HG03139 (cell line): ENCODE data around the gene CRAMP1.
A peak's percentile ranks its signal among the peaks of the same experiment; 100 is the strongest.
"Not testable (repeated sequence)": the region's sequence is repeated elsewhere in the genome, so short reads cannot be mapped to it uniquely, and the experiment has no call there.

Experiments
- ATAC-seq: cut with Tn5 transposase; IDR thresholded peaks from one replicate; pipeline ENCODE4 v1.9.1; 2021; ENCODE audit not compliant: unreplicated experiment

Gene CRAMP1

DNA sequence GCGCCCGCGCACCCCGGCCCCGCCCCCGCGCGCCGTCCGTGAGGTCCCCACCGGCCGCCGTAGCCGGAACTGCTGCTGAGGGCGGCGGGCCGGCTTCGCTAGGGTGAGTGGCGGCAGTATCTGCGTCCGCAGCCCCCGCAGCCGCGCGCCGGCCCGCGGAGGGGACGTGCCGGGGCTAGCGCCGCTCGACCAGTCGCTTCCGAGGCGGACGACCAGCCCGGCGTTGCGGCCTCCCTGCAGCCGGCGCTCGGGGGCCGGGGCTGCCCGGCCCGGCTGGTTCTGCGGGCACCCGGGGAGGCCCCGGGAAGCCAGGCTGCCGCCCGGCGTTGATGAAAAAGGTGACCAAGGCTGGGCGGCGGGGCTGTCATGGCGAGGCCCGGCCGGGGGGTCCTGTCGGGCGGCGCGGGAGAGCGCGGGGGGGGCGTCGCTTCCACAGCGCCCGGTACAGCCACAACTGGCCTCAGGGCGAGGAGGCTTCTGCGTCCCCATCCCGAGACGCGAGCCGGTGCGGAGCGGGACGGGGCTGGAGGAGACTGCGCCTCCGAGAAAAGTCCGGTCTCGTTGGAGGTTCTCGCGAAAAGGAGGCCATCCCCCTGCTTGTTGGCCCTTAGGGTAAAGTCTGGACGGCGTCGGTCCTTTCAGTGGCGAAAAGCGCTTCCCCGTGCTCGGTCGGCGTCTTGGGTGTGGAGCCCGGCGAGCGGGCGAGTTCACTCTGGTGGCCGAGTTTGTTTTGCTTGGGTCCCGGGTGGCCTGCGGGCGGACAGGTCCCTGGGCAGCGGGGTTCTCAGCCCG is at the start of gene CRAMP1:
Gene CRAMP1, plus strand, starts transcription at position 41 of the 792 bp plus-strand sequence. CDS start 2,280 bp downstream, outside the sequence.
- ATAC-seq, result peak; percentile 3

DNA sequence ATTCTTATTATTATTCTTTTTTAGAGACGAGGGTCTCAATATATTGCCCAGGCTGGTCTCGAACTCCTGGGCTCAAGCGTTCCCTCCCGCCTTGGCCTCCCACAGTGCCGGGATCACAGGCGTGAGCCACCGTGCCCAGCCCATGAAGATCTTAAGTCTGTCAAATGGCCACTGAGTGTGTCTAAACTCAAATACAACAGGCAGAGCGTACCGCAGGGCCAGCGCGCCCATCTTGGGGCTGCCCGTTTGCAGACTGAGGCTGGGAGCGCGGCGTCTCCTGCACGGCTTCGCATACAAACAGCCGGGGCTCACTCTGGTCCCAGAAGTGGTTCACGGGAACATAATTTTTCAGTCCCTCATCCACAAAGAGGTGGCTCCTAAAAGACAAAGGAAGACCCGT is 48.4 kb upstream of the CRAMP1 start:
- ATAC-seq, result no peak

DNA sequence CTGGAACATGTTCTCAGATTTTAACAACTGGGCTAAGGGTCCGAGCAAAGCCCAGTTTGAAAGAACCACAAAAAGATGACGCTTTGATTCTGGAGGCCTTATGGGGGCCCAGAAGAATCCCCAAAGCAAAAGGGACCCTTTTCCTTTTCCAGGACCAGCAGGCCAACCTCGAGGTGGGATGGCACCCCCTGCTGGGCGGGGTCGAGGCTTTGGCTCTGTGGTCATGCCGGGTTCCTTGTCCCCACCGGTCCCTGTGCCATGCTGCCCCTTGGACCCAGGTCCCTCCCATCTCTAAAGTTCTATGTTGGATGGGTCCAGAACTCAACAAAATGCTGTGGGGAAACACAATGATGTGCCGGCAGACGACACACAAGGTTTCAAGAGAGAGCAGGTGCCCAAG is 47.8 kb upstream of the CRAMP1 start:
- no peak for ATAC-seq

- no peak for ATAC-seq
These were observed 46.9 kb upstream of the CRAMP1 start for GRCh38 chr16:1565083-1565805.

DNA sequence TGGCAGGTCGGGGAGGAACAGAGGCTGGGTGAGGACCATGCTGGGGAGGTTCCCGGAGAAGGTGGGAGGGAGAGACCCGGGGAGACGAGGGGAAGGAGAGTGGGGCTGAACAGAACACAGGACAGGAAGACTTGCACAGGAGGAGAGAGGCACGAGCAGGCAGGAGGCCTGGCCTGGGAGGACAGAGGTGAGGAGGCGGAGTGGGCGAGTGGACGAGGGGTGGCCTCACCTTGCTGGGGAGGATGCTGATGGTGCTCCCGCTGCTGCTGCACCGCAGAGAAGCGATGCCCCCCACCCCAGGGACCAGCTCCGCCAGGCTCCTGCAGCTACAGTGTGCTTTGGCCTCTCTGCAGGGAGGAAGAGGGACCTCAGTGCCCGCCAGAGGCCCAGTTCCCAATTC is 44.2 kb upstream of the CRAMP1 start:
- no peak for ATAC-seq

DNA sequence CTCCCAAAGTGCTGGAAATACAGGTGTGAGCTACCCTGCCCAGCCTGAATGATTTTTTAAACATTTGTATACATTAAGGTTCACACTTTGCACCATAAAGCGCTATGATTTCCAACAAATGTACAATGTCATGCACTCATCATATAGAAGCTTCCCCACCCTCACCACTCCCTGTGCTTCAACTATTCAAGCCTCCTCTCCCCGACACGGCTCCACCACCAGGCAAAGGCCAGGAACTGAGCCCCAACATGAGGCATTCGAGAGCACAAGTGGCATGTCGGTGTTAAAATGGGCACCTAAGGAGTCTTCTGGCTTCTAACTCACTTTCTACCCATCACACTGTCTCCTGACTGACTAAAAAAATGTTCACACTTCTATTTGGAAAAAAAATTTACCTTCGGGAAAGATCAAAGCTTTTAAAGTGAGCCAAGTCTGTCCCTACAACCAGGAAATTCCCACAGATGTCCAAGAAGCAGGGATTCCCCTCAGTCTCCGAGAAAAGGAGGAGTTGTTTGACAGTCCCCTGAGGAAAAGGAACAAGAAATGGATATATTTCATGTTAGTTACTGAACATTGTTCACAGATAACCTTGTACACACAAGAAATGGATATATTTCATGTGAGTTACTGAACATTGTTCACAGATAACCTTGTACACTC is 41.0 kb upstream of the CRAMP1 start:
- ATAC-seq, result no peak

GRCh38 chr16:1572673-1573072 is 39.5 kb upstream of the CRAMP1 start:
- no peak for ATAC-seq

DNA sequence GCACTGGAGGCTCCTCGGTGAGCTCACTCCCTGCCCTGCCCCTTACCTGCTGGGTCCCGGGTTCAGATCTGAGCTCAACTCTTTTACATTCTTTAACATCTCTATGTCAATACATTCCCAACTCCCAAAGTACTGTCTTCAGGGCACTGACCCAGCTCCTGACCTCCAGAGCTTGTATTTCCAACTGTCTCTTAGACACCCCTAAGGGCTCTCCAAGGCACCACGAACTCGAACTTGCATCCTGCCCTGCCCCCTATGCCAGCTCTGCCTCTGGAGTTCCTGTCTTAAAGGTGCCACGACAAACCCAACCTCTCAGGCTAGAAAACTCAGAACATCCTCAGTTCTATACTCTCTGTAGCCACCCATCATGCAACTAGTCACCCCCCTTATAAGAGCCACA is 38.9 kb upstream of the CRAMP1 start:
- no peak for ATAC-seq

DNA sequence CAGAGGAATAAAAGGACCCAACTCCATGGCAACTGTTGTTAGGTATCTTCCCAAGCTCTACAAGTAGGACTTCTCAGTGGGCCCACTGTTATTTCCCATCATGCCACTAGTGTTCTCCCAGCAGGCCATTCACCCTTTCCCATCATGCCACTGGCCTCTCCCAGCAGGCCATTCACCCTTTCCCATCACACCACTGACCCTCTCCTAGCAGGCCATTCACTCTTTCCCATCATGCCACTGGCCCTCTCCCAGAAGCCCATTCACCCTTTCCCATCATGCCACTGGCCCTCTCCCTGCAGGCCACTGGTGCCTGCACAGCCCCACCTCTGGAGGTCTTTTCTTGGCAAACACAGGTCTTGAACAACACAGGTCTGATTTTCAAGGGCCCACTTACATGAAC is 36.6 kb upstream of the CRAMP1 start:
- no peak for ATAC-seq

GRCh38 chr16:1579214-1579613 is 32.9 kb upstream of the CRAMP1 start:
- ATAC-seq, result no peak

DNA sequence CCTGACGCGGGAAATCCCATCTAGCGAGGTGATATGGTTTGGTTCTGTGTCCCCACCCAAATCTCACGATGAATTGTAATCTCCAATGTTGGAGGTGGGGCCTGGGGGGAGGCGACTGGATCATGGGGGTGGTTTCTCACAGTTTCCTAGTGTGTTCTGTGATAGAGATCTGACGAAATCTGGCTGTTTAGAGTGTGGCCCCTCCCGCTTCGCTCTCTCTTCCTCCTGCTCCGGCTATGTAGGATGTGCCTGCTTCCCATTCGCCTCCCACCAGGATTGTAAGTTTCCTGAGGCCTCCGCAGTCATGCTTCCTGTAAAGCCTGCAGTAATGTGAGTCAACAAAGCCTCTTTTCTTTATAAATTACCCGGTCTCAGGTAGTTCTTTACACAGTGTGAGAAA is 31.9 kb upstream of the CRAMP1 start:
- ATAC-seq, result no peak

GRCh38 chr16:1580956-1581355 is 31.2 kb upstream of the CRAMP1 start:
- no peak for ATAC-seq

DNA sequence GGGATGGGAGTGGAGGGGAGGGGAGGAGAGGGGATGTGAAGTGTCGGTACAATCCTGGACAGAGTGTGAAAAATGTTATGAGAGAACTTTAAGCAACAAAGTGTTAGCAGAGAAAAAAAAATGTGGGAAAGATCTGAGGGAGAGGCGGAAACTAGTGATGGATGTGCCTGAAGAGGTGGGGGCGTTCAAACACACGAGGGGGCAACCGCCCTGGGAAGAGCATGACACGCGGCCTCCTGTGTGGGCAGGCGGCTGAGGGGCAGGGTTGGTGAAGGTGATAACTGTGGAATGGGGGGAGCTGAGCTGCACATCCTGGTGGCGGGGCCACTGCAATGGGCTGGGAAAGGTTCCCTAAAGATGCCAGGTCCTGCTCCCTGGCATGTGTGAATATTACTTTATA is 30.4 kb upstream of the CRAMP1 start:
- ATAC-seq, result no peak

- no peak for ATAC-seq
These were observed 29.0 kb upstream of the CRAMP1 start for GRCh38 chr16:1583180-1583579.

DNA sequence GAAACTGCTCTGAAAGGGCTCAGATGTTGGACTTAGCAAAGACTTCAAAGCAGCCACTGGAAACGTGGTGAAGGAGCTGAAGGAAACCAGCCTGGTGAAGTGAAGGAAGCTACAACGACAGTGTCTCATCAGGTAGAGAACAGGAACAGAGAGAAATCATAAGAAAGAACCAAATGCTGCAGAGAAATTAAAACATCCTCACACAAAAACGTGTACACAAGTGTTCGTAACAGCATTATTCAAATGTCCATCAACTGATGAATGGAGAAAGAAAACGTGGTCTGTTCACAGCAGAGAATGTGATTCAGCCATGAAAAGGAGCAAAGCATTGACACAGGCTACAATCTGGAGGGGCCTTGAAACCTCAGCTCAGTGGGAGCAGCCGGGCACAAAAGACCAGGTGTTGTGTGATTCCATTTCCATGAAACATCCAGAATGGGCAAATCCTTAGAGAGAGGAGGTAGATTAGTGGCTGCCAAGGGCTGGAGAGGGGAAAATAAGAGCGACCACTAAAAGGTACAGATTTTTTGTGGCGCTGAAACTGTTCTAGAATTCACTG is 27.2 kb upstream of the CRAMP1 start:
- ATAC-seq, result no peak

GRCh38 chr16:1590366-1590765 is 21.8 kb upstream of the CRAMP1 start:
- no peak for ATAC-seq

GRCh38 chr16:1590930-1591705 is 21.0 kb upstream of the CRAMP1 start:
- no peak for ATAC-seq

- no peak for ATAC-seq
These were observed 19.7 kb upstream of the CRAMP1 start for GRCh38 chr16:1592446-1592845.

GRCh38 chr16:1595511-1595910 is 16.6 kb upstream of the CRAMP1 start:
- not testable (repeated sequence) for ATAC-seq

DNA sequence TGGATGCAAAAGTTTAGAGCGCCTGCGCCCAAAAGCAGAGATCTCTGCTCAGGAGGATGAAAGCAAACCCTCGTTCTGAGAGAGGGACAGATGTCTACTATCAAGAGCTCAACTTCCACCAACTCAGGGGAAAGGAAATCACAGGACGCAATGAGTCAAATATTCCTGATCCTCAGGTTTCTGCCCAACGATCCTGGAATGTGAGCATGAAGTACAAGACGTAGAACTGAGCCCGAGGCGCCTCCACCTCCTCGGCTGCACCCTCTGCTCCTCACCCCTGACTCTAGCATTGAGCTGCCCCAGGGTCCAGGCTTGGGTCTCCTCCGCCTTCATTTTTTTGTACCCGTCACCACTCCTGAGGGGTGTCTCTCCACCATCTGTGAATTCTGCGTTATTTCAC is 15.6 kb upstream of the CRAMP1 start:
- ATAC-seq, result no peak

GRCh38 chr16:1597154-1597553 is 15.0 kb upstream of the CRAMP1 start:
- no peak for ATAC-seq
